ENCODE measurements around the gene PDGFB. TPM values are rescaled to one million over a fixed set of nuclear protein-coding genes. Genes with fewer than 3 reads are reported as not detected.
A peak's percentile ranks its signal among the peaks of the same experiment; 100 is the strongest.

PDGFB gene
- total RNA-seq, 1 experiment from 2014 or later = 0.14 TPM

DNA sequence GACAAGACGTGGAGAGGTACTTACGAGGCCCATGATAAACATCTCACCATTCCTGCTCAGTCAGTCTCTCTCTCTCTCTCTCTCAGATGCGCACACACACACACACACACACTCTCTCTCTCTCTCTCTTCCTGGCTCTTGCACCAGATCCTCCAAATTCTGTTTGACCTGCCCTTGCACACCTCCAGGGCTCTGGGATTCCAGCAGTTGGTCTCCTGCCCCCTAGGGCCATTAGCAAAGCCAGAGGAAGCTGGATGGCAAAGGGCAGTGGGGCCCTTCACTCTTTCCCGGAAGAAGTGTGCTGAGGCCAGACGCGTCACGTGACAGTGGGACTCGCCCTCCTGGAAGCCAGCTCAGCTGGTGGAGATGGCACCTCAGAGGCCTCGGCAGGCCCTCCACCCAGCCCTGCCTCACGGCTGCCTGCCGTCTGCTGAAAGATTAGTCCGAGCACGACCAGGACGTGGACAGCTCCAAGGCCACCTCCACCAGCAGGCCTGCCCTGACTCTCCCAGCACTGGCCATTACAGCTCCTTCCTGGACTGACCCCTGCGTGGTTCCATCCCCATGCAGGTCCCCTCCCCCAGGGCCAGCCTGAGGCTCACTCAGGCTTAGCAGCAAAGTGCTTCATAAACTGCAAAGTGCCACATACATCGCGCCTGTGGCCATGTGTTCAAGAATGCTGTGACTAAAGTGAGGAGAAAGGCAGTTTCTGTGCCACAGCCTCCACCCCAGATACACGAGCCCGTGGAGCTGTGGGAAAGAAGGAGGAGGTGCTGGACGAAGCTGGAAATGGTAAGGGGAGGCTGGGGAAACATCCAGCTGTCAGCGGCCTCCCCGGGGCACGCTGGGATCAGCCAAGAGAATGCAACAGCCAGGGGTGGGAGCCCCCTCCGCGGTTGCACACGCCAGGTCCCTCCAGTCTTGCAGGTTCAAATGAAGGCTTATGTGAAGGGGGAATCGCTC, 3.7 kb downstream of the PDGFB start:
- DNase-seq (ENCODE audit: low spot score) = no peak

DNA sequence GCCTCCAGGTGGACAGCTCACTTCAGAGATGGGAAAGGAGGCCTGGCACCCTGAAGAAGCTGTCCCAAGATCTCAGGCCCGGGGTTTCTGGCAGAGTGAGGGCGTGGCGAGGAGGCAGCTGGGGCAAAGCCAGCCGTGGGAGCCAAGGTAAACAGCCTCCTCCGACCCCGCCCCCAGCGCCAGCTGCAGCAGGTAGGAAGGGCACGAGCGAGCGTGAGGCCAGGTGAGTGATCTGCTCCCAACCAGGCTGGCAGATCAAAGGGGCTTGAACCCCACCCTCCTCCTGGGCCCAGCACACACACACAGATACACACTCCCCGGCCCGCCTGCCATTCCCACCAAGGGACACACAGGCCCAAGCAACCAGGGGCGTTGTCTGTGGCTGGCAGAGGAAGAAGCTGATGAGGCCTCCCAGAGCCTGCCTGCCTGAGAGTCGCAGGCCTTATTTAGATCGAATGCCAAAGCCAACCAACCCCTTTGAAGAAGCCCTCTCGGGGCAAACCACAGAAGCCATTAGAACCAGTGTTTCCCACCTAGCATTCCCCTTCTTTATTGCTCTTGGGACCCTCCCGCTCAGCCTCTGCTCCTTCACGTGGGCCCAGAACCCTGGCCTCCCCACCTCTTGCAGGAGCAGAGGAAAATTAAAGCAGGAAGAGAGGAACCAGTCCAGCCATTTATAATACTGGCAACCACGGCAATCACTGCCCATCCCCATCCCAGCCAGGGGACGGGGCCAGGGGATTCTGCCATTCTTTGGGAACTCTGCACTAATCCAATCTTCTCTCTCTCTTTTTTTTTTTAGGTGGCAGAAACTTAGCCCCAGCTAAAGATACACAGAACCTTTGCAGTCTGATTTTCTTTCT, 5.0 kb downstream of the PDGFB start:
- DNase-seq (ENCODE audit: low spot score) = no peak

DNA sequence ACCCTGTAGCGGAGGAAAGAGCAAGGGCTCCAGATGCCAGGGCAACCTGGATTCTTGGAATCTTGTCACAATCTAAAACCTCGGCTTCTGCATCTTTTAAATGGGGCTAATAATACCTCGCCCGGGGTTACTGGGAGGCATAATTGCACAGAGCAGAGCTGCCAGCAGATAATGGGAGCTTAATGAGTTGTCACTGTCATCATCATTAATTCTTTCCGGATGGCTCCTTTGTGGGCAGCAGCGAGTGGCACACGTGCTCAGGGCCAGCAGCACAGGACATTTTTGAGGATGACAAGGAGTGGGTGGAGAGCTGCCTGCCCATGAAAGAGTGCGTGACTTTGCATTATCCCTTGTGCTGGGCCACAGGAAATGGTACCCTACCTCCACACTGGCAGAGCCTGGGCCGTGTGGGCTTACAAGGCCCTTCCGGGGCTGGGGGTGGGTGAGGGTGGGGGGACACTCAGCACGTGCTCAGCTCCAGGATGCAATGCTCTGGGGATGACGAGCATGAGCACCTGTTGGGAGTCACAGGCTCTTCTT, 5.7 kb downstream of the PDGFB start:
- no peak for DNase-seq (ENCODE audit: low spot score)

DNA sequence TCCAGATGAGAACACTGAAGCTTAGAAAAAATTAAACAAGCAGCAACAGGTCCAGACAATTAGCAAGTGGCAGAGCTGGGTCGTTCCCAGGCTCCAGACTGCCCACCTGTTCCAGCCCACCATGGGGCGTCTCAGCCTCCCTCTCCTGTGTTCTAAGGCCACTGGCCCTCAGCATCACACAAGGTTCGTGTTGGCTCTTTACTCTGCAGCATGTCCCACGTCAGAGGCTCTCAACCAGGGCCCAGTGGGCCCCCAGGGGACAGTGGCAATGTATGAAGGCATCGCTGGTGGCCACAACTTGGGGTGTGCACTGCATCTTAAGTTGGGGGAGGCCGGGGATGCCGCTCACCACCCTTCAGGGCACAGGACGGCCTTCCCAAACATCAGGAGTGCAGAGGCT, 6.2 kb downstream of the PDGFB start:
- no peak for DNase-seq (ENCODE audit: low spot score)

DNA sequence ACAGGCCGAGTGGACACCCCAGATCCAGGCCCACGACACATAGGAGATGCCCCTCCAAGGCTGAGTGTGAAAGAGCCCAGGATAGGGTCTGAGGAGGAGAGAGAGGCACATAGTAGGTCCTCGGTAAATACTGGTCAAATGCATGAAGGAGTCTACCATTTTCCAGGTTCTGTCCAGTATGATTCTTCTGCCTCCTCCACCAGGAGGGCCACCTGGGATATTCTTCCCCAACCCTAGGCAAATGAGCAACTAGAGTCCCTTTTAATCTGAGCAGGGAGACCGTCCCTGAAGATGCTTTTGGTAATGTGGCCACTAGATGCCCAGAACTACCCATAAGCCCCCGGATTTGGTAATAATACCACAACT, 6.7 kb downstream of the PDGFB start:
- DNase-seq (ENCODE audit: low spot score) = no peak

DNA sequence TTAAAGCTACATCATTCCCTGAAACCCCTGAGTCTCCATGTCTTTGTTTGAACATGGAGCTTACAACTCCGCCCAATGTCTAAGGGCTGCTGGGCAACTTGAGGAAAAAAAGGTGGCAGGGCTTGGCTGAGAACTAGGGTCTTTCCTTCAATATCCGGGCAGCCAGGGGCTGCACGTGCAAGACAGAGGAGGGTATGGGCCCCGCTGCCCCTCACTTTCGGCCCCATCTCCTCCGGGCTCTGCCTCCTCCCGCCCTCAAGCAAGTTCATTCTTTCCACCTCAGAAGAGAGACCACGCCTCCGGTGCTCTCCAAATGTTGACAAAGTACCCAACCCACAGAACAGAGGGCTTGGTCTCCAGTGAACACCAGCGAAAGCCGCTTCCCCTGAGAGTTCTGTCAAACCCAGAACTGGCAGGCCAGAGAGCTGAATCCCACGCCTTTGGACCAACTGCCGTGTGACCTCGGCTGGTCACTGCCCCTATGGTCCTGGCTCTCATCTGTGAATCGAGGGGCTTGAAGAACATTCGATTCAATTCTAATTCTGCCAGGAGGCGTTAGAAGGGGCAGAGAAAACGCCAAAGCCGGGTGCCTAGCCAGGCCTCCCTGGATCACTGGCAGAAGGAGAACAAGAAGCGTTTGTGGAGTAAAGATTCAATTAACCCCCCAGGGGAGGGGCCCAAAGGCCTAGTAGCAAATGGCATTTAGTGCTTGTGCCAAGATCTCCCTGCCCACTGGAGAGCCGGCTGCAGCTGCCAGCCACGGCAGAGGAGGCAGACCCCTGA, 7.3 kb downstream of the PDGFB start:
- no peak for DNase-seq (ENCODE audit: low spot score)

DNA sequence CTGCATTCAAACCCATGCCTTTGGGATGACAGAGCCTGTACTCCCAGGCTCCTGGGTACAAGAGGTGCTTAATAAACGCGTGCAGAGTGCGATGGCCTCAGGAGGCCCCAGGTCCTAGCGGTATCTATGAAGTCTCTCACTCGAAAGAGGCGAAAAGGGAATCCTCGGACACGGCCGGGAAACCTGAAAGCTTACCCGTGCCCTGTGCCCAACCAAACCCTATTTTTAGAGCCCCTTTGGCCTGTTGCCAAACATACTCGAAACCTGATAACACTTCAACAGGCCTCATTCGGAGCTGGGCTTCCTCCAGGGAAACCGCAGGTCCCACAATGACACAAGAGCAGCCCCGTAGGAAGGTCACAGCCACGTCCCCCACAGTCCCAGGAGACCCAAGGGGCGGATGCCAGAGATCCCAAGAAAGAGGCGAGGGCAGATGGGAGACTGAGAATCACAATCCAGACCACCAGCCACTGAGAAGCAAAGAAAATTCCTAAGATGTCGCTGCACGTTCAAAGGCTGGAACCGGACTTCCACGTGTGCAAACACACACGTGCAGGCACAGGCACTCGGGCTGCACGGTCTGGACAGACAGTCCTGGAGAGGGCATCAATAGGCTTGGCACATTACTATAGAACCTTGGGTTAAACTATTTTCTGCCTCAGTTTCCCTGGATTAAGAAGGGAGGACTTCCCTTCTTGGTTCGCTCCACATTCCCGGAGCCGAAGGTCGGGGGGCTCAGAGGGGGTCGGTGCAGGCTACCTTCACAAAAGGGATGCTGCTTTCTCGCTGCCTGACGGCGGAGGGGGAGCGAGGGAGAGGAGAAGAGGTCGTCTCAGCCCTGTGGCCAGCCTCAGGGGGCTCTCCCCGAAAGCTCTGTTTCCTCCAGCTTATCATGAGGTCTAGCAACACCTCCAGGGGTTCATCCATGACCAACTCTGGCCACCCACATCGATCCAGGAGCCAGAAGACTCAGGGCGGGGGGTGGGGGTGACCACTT, 8.2 kb downstream of the PDGFB start:
- DNase-seq (ENCODE audit: low spot score) = peak; percentile 51

DNA sequence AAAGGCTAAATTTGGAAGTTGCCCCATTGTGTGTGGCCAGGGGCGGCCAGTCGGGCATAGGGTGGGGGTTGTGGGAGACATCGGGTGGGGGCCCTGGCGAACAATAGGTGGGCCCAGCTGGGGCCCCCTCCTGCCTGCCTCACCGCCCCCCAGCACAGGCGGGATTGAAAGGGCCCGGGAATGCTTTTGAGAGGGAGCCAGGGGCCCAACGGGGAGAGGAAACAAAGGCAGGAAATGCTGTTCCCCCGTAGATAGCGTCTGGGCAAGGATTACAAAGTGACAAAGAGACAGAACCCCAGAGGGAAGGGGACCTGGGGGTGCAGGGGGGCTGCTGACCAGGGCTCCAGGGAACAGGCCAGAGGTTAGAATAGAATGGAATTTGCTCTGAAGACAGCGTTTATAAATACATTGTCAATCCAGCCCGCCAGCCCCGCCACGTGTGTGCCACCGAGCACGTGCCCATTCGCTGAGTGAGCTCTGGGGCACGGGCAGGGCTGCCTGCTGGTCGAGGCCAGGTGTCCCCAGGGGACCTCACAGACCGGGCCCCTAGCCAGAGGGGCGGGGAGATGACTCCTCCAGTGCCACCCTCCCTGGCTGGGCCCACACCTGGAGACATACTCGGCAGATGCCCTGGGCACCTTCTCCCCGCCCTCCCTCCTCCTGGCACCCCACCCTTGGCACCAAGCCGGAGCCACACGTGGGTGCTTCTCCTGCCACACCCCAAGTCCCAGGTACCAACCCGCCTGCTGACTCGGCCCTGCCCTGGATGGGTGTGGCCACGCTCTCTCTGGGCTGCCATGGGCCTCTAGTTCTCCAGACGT, 9.7 kb downstream of the PDGFB start:
- DNase-seq (ENCODE audit: low spot score) = no peak

DNA sequence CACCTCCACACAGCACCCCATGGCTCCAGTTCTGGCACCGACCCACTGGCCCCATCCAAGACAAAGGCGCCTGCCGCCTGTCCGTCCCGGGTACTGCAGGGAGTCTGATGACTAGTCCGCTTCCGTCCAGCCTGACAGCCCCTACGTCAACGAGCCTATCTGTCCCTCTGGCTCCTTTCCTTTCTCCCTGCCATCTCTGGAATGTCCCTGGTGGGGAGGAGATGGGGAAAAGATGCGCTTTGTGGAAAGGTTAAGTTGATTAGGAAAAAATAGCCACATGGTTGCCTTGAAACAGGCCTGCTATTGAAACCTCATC, 10.4 kb downstream of the PDGFB start:
- no peak for DNase-seq (ENCODE audit: low spot score)

DNA sequence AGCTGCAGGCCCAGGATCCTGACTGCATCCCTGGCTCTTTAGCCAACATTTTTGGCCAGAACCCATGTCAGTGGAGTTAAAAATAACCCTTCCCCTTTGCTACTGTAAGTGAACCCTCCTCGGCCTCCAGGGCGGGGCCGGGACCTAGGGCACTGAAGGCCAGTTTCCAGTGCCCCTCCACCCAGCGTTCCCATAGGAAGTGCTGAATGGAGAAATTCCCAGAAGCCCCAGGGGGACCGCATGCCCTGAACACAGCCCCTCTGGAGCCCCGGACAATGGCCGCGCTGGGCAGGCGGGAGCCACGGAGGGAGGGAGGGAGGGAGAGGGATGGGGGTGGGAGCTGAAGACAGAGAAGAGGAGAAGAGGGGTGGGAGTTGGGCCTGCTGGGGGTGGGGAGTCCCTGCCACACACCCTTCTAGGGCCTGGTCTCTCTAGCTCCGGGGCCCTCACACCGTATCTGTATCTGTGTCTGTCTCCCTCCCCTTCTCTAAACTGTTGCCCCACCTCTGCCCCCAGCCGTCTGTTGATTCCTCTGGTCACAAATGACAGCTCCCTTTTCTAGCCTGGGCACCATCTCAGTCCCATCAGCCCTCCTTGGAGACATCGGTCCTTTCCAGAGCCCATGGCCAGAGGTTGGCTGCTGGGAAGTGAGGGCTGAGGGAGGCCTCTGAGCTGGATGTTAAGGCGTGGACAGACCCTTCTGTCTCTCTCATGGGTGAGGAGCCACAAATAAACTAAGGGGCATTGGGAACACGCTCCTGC, 10.9 kb downstream of the PDGFB start:
- no peak for DNase-seq (ENCODE audit: low spot score)

DNA sequence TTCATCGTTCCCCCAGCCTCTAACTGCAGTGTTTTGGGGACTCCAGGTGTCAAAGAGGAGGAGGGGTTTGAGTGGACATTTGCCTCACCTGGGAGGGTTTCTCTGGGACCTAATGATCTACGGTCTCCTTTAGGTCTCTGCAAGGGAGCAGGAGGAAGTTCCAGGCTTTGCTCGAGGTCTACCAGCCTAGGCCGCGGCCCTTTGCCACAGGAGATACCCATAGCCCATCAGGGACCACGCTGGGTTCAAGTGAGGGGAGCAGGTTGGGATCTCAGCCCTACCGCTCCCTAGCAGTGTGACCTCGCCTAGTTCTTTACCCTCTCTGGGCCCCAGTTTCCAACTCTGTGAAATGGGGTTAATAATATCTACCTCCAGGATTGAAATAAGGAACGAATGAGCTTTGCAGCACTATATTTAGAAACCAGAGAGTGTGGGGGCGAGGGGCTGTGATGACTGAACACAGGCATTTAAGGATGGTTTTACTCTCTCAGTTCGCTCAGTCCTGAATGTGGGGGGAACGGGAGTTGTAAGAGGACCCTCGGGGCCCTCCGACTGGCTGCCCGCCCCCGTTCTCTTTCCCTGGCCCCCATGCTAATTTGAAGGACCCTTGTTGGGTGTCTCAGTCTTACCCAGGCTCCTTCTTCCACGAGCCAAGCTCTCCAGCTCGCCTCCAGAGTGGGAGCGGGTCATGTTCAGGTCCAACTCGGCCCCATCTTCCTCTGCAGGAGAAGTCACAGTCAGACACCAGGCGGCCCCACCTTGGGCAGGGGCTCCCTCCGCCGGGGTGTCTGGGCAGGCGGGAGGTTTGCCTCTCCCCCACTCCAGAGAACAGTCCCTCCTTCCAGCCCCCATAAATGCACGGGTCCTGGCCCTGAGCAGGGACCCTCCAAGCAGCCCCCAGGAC, 11.7 kb downstream of the PDGFB start:
- no peak for DNase-seq (ENCODE audit: low spot score)

DNA sequence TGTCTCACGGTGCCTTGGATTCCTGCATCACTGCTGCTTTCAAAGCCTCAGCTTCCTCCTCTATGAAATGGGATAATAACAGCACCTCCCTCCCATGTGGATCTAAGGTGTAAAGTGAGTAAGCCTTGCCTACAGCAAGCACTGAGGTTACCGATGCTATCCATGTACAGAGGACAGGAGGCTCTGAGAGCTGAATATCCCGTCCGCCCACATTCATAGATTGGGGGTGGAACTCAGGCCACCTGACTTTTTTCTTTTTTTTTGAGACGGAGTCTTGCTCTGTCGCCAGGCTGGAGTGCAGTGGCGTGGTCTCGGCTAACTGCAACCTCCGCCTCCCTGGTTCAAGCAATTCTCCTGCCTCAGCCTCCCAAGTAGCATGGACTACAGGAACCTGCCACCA, 12.5 kb downstream of the PDGFB start:
- DNase-seq (ENCODE audit: low spot score) = no peak

DNA sequence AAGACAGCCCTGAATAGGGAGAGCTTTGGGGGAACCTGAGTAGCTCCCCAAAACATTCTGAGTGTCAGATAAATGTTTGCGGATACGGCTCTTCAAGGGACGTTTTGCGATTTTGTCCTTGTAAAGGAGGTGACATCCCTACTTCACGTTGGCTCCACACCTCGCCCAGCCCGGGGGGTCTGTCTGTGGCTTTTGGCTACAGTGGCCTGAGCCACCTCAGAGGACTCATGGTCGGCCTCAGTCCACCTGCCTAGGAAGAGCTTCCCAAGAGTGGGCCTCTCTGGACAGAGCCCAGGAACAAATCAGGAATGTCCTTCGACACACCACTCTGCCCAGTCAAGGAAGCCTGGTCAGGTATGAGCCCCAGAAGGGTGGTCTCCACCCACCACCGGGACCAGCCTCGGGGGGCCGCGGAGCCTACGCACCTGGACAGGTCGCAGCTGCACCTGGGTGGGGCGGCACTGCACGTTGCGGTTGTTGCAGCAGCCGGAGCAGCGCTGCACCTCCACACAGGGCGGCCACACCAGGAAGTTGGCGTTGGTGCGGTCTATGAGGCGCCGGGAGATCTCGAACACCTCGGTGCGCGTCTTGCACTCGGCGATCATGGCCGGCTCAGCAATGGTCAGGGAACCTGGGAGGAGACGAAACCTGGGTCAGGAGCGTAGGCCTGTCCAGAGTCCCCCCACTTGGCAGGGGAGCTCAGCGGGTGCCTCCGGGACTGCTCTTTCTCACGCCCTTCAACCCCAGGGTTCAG, 13.4 kb downstream of the PDGFB start:
- no peak for DNase-seq (ENCODE audit: low spot score)

DNA sequence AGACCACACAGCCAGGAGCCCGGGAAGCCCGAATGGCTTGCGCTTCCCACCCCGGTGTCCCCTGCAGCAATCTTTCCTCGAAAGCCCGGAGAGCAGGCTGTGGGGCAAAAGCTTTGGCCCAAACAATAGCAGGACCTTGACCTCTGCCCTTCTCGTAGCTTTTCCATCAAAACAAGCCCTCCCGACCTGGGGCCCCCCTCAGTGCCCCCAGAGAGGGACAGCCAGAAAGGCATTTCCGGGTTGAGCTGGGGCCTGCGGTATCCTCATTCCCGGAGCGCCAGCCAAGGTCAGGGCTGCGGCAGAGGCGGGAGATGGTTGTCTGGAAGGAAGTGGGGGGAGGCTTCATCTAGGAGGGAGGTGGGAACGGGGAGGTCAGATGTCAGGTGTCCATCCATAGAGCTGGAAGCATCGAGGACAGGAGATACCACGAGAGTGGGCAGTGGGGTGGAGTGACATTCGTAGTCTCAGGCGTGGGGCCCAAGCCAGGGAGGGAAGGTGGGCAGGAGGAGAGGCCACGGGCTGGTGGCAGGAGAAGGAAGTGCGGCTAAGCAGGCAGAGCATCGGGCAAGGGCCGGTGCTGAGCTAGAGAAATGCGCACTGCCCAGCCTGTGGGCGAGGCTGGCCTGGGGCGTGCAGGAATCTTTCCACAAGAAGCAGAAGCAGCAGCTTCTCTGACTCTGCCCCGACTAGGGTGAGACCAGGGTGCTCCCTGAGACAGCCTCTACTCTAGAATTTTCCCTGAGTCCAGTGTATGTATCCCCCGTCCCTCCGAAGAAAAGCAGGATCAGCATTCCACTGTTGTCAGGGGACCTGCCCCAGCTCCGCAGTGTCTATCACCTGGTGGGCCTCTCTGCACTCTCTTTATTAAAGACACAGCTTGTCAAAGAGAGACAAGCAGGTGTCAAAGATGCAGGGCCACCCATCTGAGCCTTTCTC, 14.3 kb downstream of the PDGFB start:
- no peak for DNase-seq (ENCODE audit: low spot score)

DNA sequence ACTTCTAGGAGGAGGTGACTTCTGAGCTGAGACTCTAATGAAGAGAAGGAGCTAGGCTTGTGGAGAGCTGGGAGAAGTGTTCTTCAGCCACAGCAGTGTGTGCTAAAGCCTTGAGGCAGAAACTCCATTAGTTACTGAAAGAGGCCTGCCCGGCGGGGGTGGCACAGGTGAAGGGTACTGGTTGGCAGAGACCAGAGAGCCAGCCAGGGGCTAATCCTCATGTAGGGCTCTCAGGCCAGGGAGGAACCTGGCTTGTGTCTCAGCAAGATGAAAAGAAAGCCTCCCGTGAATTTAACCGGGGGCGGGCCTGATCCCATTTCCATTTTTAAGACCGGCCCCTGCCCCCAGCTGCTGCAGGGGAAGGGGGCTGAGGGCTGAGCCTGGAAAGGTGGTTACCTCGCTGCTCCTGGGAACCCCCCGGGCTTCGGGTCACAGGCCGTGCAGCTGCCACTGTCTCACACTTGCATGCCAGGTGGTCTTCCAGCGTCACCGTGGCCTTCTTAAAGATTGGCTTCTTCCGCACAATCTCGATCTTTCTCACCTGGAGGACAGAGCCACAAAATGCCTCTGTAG, 15.0 kb downstream of the PDGFB start:
- DNase-seq (ENCODE audit: low spot score) = no peak

DNA sequence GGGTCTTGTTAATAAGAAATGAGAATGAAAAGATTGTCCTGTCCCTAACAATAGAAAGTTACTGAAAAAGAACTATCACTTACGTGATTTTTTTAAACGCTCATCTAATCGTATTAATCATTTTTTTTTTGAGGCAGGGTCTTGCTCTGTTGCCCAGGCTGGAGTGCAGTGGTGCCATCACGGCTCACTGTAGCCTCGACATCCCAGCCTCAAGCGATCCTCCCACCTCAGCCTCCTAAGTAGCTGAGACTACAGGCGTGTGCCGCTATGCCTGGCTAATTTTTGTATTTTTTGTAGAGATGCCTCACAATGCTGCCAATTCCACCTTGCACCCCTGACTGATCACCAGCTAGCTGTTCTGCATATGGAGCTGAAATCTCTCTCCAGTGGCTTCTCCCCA, 15.7 kb downstream of the PDGFB start:
- DNase-seq (ENCODE audit: low spot score) = no peak

All from H4 (cell line).